HG03432 (cell line): ENCODE measurements around the gene TAF12.
"Not testable (repeated sequence)": the region's sequence is repeated elsewhere in the genome, so short reads cannot be mapped to it uniquely, and the experiment has no call there.

Experiments used
- ATAC-seq: cut with Tn5 transposase; IDR thresholded peaks from one replicate; pipeline ENCODE4 v1.9.1; 2021; ENCODE audit warnings: mild to moderate bottlenecking, moderate library complexity; ENCODE audit not compliant: unreplicated experiment

The TAF12 gene, protein sequence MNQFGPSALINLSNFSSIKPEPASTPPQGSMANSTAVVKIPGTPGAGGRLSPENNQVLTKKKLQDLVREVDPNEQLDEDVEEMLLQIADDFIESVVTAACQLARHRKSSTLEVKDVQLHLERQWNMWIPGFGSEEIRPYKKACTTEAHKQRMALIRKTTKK

DNA sequence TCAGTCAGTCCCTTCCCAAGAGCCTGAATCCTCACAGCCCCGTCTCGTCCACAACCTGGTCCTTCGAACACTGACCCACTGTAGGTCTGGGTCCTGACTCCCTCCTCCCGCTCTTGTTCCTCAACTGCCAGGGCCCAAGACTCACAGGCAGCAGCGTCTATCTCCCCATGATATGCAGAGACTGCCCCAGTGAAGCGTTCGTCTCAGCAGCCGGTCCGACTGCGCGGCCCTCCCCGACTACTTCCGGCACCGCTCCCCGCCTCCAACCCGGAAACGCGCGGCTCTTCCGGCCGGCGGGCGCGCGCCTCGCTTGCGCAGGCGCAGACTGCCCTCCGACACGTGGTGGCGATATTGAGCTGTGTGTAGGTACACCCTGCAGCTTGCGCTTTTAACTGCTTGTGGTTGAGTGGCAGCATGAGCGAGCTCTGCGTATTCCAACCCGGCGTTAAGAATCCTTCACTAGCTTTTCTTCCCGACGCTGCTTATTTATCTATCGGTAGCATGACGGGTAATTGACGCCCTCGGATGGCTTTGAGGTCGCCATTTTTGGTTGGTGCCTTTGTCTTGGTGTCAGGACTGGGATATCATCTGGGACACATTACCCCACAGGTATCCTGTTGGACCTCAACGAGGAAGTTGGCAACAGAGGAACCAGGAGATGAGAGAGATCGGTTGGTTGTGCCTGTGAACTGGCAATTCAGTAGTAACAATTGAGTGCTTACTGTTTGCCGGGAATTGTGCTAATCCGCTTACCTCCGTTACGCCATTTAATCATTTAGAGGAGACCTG lies at the start of gene TAF12:
Gene TAF12 (minus strand): TSS at position 221 of the 789 bp plus-strand sequence. CDS start 20,986 bp downstream, outside the sequence.
- ATAC-seq: peak; percentile 82

DNA sequence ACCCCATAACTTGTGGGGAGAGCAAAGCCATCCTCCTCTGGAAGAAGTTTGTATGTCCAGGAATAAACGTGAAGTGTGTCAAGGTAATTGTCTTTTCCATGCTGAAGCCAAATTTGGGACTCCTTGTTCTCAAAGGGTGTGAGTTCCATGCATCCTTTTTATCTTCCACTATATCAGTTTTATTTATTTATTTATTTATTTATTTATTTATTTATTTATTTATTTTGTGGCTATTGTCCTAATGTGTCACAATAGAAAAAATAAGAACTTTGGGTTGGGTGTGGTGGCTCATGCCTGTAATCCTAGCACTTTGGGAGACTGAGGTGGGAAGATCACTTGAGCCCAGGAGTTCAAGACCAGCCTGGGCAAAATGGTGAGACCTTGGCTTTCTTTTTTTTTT lies 48.8 kb upstream of the TAF12 start:
- ATAC-seq: not testable (repeated sequence)

DNA sequence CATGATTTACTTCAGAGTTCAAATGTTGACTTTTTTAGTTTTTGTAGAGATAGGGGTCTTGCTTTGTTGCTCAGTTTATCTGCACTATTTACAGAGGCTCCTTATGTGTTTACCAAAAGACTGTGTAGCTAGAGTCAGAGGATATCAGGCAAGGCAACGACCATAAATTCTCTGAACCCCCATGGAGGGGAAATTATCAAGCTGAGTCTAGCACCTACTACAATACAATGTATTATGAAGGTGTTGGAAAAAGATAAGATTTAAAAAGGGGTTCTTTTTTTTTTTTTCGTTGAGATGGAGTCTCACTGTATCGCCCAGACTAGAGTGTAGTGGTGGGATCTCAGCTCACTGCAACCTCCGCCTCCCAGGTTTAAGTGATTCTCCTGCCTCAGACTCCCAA lies 42.1 kb upstream of the TAF12 start:
- no peak for ATAC-seq

DNA sequence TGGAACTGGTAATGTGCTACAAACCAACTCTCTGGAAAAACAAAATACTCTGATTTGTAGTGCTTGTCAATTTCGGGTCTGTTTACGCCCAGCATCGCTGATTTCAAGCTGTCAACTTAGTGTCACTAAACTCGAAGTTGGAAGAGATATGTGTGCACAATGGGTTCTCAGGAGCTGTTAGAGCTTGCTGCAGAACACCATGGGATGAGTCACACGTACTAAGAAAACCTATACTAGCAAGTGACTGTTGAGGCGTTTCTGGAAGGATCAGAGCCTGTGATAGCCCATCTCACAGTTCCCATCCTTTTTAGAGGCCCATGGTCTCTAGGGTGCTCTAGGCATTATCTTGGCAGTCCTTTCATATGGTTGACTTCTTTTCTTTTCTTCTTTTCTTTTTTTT lies 40.0 kb upstream of the TAF12 start:
- no peak for ATAC-seq

DNA sequence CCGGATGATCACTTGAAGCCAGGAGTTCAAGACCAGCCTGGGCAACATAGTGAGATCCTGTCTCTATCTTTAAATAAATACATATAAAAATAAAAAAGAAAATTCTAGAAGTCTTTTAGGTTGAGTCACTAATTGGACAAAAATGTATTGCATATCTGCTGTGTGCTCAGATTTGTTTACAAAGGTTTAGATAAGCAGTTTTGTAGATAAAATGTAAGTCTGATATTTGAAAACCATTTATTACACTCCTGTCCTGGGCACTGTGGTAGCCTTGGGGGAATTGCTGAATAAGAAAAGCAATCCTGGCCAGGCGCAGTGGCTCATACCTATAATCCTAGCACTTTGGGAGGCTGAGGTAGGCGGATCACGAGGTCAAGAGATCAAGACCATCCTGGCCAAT lies 37.3 kb upstream of the TAF12 start:
- ATAC-seq: no peak

DNA sequence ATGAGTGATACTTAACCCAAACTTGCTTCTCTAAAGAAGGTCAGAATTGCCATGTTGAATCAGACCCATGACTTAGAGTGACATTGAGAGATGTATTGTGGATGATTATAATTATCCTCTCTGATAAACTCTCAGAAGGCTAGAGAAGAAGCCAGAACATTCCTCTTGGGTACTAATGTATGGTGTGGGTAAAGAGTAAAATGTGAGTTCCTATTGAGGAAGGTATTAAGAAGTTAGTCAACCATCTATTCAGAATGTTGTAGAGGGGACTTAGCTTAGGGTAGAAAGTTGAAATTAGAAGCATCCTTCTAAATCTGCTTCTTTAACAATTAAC lies 33.0 kb upstream of the TAF12 start:
- ATAC-seq: no peak

DNA sequence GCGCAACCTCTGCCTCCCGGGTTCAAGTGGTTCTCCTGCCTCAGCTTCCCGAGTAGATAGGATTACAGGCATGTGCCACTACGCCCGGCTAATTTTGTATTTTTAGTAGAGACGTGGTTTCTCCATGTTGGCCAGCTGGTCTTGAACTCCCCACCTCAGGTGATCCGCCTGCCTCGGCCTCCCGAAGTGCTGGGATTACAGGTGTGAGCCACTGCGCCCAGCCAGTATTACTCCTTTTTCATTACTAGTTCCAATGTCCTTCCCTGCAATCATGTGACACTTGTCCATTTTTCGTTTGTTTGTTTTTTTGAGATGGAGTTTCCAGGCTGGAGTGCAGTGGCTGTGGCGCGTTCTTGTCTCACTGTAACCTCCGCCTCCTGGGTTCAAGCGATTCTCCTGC lies 30.1 kb upstream of the TAF12 start:
- ATAC-seq: not testable (repeated sequence)

DNA sequence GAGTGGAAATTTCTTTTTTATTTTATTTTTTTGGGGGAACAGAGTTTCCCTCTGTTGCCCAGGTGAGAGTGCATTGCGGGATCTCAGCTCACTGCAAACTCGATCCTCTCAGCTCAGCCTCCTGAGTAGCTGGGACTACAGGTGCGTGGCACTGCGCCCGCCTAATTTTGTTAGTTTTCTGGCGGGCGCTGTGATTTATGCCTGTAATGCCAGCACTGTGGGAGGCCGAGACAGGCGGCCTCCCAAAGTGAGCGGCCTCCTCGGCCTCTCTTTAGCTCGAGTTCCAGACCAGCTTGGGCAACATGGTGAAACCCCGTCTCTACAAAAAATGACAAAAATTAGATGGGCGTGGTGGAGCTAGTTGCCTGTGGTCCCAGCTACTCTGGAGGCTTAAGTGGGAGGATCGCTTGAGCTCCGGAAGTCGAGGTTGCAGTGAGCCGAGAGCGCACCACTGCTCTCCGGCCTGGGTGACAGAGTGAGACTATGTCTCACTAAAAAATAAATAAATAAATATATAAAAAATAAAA lies 28.4 kb upstream of the TAF12 start:
- no peak for ATAC-seq

DNA sequence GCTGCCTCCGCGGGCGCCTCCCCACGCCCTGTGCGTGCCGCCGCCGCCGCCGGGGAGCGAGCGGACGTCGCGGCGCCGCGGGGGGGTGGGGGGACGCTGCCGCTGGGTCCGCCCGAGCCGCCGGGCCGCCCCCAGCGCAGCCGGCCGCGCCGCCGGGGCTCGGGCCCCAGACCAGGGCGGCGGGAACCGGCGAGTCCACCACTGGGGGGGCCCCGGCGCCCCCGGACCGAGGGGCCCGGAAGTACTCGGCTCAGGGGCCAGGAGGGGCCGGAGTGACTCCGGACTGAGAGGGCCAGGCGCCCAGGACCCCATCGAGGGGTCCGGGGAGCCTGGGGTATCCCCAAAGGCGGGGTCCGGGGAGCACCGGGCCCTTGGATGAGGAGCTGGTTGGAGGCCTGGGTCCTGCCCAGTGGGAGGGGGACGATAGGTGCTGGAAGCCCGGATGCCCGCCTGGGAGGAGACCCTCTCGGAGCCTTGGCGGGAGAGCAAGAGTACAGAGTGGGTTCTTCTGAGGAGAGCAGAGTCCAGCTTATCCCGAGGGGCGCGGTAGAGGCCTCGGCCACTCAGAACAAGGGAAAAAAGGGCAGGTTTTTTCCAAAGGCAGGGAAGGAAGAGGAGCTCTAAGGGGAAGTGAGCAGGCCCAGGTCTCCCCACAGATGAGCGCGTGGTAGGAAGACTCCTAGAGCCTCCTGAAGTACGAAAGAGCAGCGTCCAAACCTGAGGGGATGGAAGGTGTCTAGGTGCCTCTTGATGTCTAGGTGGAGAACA lies 26.3 kb upstream of the TAF12 start:
- ATAC-seq: peak; percentile 66

DNA sequence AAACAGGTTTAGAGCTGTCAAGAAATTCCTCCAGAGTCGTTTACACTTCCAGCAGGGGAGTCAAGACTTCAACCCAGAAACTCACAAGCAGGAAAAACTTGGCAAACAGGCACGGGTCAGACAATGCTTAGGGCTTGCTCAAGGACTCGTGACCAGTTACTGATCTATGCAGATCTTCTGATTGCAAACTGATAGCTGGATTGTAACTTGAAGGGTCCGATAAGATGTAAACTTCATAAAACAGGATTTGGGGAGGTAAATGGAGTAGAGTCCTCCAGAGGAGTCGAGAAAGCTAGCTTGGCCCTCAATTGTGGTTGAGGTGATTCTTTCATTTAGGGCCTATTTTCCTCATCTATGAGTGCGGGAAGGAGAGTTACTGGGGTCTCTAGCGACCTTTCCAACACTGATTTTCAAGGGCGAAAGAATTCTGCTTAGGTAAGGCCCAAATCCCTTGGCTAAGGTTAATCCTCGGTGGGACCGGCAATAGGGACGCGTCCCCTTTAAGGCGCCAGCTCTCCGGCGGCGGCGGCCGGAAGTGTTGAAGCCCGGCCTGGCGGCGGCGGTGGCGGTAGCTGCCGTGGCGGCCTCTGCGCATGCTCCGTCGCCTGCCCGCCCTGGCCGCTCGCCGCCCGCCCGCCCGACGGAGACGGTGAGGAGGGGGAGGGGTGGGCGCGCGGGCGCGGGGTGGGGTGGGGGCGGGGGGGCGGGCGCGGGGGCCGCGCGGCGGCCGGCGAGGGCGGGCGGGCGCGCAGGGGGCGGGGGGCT lies 25.5 kb upstream of the TAF12 start, which contains the start of gene GMEB1:
Gene GMEB1 (plus strand): TSS at position 594 of the 765 bp plus-strand sequence. CDS start 14,829 bp downstream, outside the sequence.
- ATAC-seq: peak; percentile 78

DNA sequence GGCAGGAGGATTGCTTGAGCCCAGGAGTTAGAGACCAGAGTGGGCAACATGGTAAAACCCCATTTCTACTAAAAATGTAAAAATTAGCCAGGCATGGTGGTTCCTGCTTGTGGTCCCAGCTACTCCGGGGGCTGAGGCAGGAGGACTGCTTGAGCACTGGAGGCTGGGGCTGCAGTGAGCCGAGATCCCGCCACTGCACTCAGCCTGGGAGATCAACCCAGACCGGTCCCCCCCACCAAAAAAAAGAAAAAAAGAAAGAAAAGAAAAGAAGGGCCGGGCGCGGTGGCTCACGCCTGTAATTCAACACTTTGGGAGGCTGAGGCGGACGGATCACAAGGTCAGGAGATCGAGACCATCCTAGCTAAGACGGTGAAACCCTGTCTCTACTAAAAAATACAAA lies 23.9 kb upstream of the TAF12 start:
- no peak for ATAC-seq

DNA sequence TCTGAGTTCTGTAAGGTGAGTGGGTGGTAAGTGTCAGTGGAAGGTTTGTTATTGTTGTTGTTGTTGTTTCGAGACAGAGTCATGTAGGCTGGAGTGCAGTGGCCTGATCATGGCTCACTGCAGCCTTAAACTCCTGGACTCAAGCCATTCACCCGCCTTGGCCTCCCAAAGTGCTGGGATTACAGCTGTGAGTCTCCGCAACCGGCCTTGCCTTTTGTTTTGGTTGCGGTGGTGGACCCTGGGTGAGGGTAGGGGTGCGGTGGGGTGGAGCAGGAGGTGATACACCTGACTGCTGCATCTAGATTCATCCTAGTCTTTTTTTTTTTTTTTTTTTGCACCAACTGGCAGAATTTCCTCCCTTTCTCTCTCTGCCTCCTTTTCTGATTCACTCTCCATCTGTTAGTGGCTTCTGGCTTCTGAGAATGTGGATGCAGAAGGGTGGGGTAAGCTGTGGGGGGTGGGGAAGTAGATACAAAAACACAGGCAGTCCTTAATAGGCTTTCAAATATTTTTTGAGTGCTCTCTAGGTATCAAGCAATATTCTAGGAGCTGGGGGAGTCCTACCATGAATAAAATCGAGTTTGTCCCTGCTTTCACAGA lies 21.1 kb upstream of the TAF12 start:
- no peak for ATAC-seq

DNA sequence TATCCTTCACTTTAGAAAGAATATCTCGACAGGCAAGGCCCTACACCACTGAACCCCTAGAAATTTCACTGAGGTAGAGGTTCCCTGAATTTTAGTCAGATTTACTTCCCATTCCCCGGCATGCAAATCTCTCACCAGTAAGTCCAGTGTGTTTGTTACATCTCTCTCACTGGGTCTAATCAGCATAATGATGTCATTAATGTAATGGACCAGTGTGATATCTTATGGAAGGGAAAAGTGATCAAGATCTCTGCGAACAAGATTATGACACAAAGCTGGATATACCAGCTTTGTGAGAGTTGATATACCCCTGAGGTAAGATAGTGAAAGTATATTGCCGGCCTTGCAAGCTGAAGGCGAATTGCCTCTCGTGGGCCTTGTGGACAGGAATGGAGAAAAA lies 13.5 kb upstream of the TAF12 start:
- no peak for ATAC-seq

DNA sequence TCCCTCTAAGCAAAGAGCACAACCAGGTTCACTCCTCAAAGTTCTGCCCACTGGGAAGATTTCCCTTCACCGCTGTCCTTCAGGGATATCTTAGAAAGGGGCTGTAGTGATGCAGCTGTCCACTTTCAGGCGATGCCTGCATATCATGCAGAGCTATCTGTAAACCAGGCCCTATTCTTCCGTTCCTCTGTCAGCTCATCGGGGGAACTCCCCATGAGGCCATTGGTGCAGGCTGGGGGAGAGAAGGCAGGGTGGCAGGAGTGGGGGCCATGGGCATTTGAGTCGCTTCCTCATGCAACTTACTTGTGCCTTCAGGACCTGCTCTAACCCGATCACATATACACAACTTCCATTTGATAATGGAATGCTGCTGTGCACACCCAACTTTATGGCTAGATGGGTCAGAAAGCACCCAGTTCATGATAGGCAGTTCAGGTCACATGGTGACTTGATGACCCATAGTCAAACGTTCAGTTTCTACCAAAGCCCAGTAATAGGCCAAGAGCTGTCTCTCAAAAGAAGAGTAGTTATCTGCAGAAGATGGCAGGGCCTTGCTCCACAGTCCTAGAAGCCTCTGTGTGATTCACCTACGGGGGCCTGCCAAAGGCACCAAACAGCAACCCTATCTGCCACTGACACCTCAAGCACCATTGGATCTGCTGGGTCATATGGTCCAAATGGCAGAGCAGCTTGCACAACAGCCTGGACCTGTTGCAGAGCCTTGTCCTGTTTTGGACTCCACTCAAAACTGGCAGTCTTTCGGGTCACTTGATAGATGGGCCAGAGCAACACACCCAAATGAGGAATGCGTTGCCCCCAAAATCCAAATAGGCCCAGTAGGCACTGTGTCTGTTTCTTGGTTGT lies 12.8 kb upstream of the TAF12 start:
- ATAC-seq: not testable (repeated sequence)

DNA sequence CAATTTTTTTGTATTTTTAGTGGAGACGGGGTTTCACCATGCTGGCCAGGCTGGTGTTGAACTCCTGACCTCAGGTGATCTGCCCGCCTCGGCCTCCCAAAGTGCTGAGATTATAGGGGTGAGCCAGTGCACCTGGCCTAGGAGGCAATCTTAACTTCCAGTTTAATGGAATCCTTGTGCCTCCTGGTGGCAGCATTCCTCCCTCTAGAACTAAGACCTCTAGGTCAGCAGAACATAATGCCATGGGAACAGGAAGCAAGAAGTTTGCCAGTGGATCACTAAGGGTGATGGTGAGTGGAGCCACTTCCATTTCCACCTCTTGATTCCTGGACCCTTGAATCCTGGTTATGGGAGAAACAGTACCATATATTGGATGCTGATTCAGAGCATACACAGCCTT lies 11.0 kb upstream of the TAF12 start:
- ATAC-seq: not testable (repeated sequence)

DNA sequence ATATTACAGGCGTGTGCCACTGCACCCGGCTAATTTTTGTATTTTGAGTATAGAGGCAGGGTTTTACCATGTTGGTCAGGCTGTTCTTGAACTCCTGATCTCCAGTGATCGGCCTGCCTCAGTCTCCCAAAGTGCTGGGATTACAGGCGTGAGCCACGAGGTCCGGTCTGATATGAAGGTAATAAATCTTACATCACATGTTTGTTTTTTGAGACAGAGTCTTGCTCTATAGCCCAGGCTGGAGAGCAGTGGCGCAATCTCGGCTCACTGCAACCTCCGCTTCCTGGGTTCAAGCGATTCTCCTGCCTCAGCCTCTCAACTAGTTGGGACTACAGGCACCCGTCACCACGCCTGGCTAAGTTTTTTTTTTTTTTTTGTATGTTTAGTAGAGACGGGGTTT lies 10.2 kb upstream of the TAF12 start:
- ATAC-seq: not testable (repeated sequence)

DNA sequence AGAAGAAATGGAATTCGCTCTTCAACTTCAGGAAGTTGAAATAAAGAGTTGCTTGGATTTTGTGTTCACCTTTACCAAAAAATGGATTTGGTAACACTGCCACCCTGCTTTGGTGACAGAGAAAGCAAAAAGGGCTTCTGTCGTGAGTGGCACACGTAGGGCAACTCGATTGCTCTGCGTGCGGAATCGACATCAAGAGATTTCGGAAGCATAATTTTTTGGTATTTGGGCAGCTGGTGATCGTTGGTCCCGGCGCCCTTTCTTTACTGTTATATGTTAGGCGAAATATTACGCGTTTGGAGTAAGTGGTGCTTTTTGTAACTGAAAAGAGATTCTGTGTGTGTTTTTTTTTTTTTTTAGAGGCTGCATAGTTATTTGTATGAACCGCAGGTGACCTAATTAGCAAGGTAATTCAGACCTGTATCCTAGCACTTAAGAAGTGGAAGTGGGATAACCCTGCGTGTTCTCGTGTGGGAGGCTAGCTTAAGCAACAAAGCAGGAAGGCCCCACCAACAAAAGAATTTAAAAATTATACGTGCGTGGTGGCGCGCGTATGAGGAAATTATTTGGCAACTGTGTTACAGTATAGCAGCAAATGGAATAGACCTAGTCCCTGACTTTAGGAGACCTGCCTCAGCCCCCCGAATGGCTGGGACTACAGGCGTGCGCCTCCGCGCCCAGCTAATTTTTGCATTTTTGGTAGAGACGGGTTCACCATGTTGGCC lies 5.8 kb upstream of the TAF12 start, which contains the start of gene RNU11:
Gene RNU11 (plus strand): TSS at position 127 of the 725 bp plus-strand sequence.
- ATAC-seq: peak; percentile 62

DNA sequence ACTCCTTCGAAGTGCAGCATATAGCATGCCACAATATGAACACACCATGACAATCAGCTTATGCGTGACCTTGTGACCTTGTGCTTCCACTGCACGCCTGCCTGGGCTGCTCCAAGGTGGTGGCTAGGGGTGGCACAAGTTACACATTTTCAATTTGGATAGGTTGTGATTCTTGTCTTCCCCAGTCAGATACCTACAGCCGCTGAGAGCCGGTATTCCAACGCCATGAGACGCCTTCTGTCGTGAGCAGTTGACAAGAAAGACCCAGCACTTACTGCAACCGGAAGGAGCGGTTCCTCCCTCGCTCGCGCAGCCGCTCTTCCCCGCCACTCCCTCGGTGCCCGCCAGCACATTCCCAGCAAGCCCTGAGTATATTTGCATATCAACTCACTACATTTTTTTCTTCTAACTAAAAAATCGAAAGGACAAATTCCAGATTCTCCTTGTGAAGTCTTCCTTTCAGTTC lies 5.2 kb upstream of the TAF12 start:
- ATAC-seq: peak; percentile 73

DNA sequence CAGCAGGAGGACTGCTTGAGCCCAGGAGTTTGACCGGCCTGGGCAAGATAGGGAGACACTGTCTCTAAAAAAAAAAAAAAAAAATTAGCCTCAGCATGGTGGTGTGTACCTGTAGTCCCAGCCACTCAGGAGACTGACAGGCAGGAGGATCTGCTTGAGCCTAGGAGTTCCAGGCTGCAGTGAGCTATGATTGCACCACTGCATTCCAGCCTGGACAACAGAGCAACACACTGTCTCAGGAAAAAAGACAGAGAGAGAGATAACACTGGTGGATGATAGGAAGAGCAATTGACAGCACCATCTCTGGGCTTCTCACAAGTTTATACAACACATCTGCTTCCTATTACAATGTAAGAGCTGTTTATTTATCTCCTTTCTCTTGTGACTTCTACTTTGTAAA lies 3.2 kb upstream of the TAF12 start:
- ATAC-seq: no peak
